ENCODE results near the gene BTBD9. TPM values are rescaled to one million over a fixed set of nuclear protein-coding genes. Genes with fewer than 3 reads are reported as not detected.

The BTBD9 gene
- polyA plus RNA-seq, 1 experiment = 5.4 TPM

GRCh38 chr6:38306931-38307330 is 332.8 kb downstream of the BTBD9 start:
- ChIA-PET CTCF (no interaction called here), POLR2A (no interaction called here)
- no peak for DNase-seq (ENCODE audit: low read depth)
- TF ChIP-seq CTCF (IDR thresholded peaks at IDR 0.05; ENCODE audit: insufficient read depth, low read depth, low read length) = no peak
- Histone ChIP-seq H3K36me3 (ENCODE audit: control insufficient read depth, insufficient read depth, low read length) (no peaks in the 10 kb centered on the region), H3K27me3 (ENCODE audit: control insufficient read depth, insufficient read depth, low read length) (no peaks in the 10 kb centered on the region), H3K4me3 (ENCODE audit: low read depth, low read length) (no peak overlapping the region)

- H3K36me3 ChIP-seq (ENCODE audit: control insufficient read depth, insufficient read depth, low read length) = no peaks in the 10 kb centered on the region
- TF ChIP-seq CTCF (IDR thresholded peaks at IDR 0.05; ENCODE audit: insufficient read depth, low read depth, low read length) = no peak
- no peak overlapping the region for H3K4me3 ChIP-seq (ENCODE audit: low read depth, low read length)
- no peaks in the 10 kb centered on the region for H3K27me3 ChIP-seq (ENCODE audit: control insufficient read depth, insufficient read depth, low read length)
- DNase-seq (ENCODE audit: low read depth) = no peak
- ChIA-PET CTCF (no interaction called here), POLR2A (no interaction called here)
Observed at GRCh38 chr6:38305995-38306681, 333.6 kb downstream of the BTBD9 start.

GRCh38 chr6:38302838-38303237 is 336.9 kb downstream of the BTBD9 start:
- no peak for DNase-seq (ENCODE audit: low read depth)
- POLR2A ChIA-PET = no interaction called here
- no peak overlapping the region for H3K4me3 ChIP-seq (ENCODE audit: low read depth, low read length)
- no peaks in the 10 kb centered on the region for H3K36me3 ChIP-seq (ENCODE audit: control insufficient read depth, insufficient read depth, low read length)
- H3K27me3 ChIP-seq (ENCODE audit: control insufficient read depth, insufficient read depth, low read length) = no peaks in the 10 kb centered on the region
- CTCF ChIA-PET = no interaction called here
- no peak for TF ChIP-seq CTCF (IDR thresholded peaks at IDR 0.05; ENCODE audit: insufficient read depth, low read depth, low read length)

- H3K4me3 ChIP-seq (ENCODE audit: low read depth, low read length) = no peak overlapping the region
- no peak for DNase-seq (ENCODE audit: low read depth)
- no peaks in the 10 kb centered on the region for H3K27me3 ChIP-seq (ENCODE audit: control insufficient read depth, insufficient read depth, low read length)
- ChIA-PET POLR2A (no interaction called here), CTCF (no interaction called here)
- no peaks in the 10 kb centered on the region for H3K36me3 ChIP-seq (ENCODE audit: control insufficient read depth, insufficient read depth, low read length)
- no peak for TF ChIP-seq CTCF (IDR thresholded peaks at IDR 0.05; ENCODE audit: insufficient read depth, low read depth, low read length)
Observed at GRCh38 chr6:38302081-38302480, 337.6 kb downstream of the BTBD9 start.

GRCh38 chr6:38290133-38290799 is 349.5 kb downstream of the BTBD9 start:
- CTCF ChIA-PET = interaction anchor here (0.6 to 1.2 kb wide), 3 partner anchors 10 to 129 kb away, joined by 3 to 4 read pairs (median 3); no protein-coding TSS in a partner anchor
- DNase-seq (ENCODE audit: low read depth) = no peak
- no peaks in the 10 kb centered on the region for H3K36me3 ChIP-seq (ENCODE audit: control insufficient read depth, insufficient read depth, low read length)
- no peak for TF ChIP-seq CTCF (IDR thresholded peaks at IDR 0.05; ENCODE audit: insufficient read depth, low read depth, low read length)
- H3K4me3 ChIP-seq (ENCODE audit: low read depth, low read length) = no peak overlapping the region
- no peaks in the 10 kb centered on the region for H3K27me3 ChIP-seq (ENCODE audit: control insufficient read depth, insufficient read depth, low read length)
- POLR2A ChIA-PET = interaction anchor here (0.5 kb wide), 1 partner anchor 191 kb away, joined by 5 read pairs; no protein-coding TSS in a partner anchor

Measured in BJ (cell line).